RPMI7951 (cell line): ENCODE measurements around the gene ZNF629. TPM values are rescaled to one million over a fixed set of nuclear protein-coding genes. Genes with fewer than 3 reads are reported as not detected.

Experiments
- DNase-seq: peaks from one replicate; pipeline ENCODE4 v3.0.0-alpha.2; 2012; ENCODE audit warnings: low read depth
- total RNA-seq: library from RNA; depleted of rRNA; stranded (reverse); fragments of >200 nt; shearing (Covaris generic); gene quantifications from 2 replicates; pipeline ENCODE4 v1.2.3, GENCODE V29; 2014

ZNF629 gene
- total RNA-seq, 1 experiment from 2014 or later: 8.3 TPM

GRCh38 chr16:30767767-30768465, 19.1 kb downstream of the ZNF629 start:
- DNase-seq: no peak

- DNase-seq: no peak
Observed at GRCh38 chr16:30766933-30767284, 20.1 kb downstream of the ZNF629 start.

- no peak for DNase-seq
Observed at GRCh38 chr16:30766206-30766932, 20.6 kb downstream of the ZNF629 start.

GRCh38 chr16:30764816-30765465, 22.1 kb downstream of the ZNF629 start:
- no peak for DNase-seq

- DNase-seq: no peak
Observed at GRCh38 chr16:30764086-30764485, 22.9 kb downstream of the ZNF629 start.

GRCh38 chr16:30762991-30763725, 23.8 kb downstream of the ZNF629 start:
- no peak for DNase-seq

GRCh38 chr16:30761928-30762902, 24.8 kb downstream of the ZNF629 start, which contains the start of the genes CFAP119 and RNF40:
TSS of gene CFAP119 (minus strand) at chr16:30762062. CDS start at chr16:30761748, 314 bp downstream.
TSS of gene RNF40 (plus strand) at chr16:30762322. CDS start at chr16:30762546, 224 bp downstream.
- DNase-seq: peak; percentile 96

- DNase-seq: peak; percentile 40
Observed at GRCh38 chr16:30761427-30761927, 25.5 kb downstream of the ZNF629 start.

- no peak for DNase-seq
Observed at GRCh38 chr16:30760577-30761426, 26.2 kb downstream of the ZNF629 start.

- no peak for DNase-seq
Observed at GRCh38 chr16:30760001-30760559, 26.9 kb downstream of the ZNF629 start.

GRCh38 chr16:30758988-30759491, 28.0 kb downstream of the ZNF629 start:
- DNase-seq: no peak

GRCh38 chr16:30757316-30757715, 29.7 kb downstream of the ZNF629 start:
- no peak for DNase-seq

GRCh38 chr16:30756781-30757100, 30.3 kb downstream of the ZNF629 start:
- DNase-seq: no peak

- DNase-seq: no peak
Observed at GRCh38 chr16:30755955-30756780, 30.8 kb downstream of the ZNF629 start.

- no peak for DNase-seq
Observed at GRCh38 chr16:30753596-30753995, 33.4 kb downstream of the ZNF629 start.

GRCh38 chr16:30750876-30751465, 36.0 kb downstream of the ZNF629 start:
- no peak for DNase-seq

- DNase-seq: no peak
Observed at GRCh38 chr16:30750201-30750600, 36.8 kb downstream of the ZNF629 start.
